NCI-H128 (cell line): ENCODE data around the gene SERPINH1.
"Not testable (repeated sequence)": the region's sequence is repeated elsewhere in the genome, so short reads cannot be mapped to it uniquely, and the experiment has no call there.

Experiments used
- DNase-seq: peaks from one replicate; lab custom pipeline; 2025; ENCODE audit not compliant: unreplicated experiment; lab: John Stamatoyannopoulos, UW

The SERPINH1 gene

DNA sequence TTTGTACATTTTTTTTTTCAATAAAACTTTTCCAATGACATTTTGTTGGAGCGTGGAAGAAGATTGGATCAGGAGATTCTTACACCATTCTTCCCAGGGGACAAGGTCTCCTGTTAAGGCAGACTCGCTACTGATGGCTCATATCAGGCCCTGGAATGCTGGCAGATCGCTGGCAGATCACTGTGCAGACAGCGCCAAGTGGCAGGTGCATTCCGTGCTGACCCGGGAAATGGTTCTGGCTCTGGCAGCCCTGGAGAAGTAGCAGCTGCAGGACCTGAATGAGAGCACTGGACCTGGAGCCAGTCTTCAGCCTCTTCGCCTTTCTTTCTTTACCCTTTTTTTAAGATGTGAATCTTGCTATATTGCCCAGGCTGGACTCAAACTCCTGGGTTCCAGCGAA lies 10.7 kb downstream of the SERPINH1 start:
- DNase-seq = no peak

DNA sequence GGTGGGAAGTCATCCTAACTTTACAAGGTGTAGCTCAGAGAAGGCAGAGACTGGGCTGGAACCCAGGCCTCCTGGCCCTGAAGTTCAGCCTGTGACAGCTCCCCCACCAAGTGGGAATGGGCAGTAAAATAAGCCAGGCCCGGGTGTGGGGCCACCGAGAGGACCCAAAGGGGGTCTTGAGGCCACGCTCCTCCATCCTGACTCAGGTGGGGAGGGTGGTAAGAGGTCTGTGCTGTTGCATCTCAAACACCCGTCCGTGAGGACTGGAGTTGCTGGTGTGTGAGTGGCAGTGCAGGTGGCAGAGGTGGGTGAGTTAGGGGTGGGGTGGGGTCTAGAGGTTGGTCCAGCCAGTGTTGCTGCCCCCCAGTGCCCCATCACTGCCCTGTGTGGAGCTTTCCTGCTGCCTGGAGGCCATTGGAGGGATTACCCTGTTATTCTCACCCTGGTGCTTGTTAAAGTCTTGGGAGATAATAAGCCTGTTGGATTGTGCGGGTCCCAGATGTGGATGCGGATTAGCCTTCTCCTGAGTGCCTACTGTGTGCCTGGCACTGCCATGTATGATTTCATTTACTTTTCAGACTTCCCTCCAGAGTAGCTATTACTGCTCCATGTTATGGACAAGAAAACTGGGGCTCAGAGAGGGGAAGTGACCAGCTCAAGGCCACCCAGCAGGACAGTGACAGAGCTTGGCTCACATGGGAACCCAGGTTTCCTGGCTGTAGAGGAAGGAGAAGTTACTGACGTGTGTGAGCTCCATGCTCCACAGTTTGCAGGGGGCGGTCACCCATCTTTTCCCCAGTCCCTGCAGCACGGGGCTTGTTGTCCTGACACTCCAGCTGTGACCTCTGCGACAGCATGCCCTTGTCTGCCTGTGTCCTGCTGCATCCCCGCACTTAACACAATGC lies 12.9 kb downstream of the SERPINH1 start:
- no peak for DNase-seq

DNA sequence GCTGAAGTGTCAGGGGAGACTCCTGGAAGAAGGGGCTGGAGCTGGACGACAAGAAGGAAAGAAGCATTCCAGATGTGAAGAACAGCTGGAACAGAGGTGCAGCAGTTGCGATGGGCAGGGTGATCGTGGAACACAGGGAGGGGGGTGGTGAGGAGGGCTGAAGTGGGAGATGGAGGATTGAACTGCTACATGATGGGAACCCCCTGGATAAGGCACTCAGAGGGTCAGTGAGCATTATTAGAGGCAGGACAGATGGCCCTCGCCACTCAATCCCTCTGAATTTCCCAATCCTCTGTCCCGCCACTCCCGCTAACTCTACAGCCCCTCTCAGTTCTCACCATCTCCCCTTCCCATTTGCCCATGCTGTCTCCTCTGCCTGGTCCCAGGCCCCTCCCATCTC lies 14.0 kb downstream of the SERPINH1 start:
- no peak for DNase-seq

DNA sequence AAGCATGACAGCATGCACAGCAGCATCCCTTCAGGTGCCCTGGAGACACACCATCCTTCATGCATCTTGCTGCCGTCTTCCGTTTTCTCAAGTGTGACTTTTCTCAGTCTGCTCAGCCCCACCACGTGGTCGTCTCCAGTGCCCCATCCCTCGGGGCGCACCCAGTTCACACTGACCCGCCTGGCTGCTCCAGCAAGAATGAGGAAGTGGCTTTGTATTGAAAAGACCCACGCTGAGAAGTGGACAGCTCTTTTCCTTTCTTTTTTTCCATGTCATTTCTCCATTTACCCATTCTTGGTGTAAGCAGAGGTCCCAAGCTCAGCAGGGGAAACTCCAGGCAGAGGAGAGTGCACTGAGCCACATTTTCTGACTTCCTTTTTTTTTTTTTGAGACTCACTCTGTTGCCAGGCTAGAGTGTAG lies 14.5 kb downstream of the SERPINH1 start:
- no peak for DNase-seq

DNA sequence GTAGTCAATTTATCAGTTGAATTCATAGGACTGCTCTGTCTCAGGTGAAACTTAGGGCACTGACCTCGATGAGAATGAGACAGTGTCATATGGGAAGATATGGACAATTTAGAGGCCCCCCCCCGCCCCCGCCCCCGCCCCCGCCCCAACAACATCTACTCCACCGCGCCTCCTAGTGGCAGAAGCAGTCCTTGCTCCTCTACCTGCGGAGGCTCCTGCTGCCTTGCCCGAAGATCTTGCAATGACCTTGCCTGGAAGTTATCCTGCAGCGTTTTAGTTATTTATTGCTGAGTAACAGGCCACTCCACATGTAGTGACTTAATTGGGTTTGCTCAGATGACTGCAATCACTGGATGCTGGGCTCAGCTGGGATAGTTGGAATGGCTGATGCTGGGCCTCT lies 15.2 kb downstream of the SERPINH1 start:
- DNase-seq = no peak

DNA sequence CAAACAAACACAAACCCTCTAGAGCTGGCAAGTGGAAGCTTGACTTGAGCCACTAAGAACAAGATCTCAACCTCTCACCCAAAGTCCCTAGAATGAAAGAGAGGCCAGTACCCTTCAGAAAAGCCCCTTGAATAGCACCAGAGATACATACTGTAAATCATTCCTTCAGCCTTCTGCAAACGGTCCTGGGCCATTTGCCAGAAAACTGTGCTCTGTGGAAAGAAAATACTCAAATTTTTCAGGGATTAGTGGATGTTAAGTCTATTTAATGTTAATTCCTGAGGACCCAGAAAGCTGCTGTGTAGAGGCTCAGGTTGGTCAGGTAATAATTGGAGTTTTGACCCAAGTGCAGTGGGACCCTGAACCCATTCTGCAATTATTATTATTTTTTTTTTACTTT lies 16.9 kb downstream of the SERPINH1 start:
- no peak for DNase-seq

DNA sequence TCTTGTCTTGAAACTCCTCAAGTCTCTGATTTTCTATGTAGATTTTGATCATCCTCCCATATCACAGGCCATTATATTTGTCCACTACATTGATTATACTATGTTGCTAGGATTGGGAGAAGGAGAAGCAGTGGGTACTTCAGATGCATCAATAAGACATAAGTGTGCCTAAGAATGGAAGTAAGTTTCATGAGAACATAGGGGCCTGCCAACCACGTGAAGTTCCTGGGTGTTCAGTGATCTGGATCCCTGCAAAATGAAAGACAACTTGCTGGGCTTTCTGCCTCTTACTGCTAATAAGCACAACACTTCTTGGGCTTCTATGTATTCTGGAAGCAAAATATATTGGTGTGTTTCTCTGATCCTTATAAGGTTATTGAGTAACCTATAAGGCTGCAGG lies 17.8 kb downstream of the SERPINH1 start:
- no peak for DNase-seq

DNA sequence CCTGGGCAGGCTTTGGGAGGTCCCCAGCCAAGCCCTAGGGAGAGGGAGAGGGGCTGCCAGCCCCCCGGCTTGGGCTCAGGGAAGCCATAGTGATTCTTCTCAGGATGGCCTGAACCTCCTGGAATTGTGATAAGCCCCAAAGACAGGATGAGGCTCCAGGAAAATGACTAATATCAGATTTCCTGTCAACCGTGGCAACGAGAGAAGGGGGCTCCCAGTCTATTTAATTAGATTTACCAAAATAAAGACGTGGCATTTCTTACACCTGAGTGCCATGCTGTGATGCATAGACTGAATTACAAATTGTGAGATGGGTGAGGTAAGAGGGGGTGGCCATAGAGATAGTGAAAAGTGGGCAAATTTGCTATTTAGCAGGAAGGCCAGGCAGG lies 20.4 kb downstream of the SERPINH1 start:
- DNase-seq = no peak

DNA sequence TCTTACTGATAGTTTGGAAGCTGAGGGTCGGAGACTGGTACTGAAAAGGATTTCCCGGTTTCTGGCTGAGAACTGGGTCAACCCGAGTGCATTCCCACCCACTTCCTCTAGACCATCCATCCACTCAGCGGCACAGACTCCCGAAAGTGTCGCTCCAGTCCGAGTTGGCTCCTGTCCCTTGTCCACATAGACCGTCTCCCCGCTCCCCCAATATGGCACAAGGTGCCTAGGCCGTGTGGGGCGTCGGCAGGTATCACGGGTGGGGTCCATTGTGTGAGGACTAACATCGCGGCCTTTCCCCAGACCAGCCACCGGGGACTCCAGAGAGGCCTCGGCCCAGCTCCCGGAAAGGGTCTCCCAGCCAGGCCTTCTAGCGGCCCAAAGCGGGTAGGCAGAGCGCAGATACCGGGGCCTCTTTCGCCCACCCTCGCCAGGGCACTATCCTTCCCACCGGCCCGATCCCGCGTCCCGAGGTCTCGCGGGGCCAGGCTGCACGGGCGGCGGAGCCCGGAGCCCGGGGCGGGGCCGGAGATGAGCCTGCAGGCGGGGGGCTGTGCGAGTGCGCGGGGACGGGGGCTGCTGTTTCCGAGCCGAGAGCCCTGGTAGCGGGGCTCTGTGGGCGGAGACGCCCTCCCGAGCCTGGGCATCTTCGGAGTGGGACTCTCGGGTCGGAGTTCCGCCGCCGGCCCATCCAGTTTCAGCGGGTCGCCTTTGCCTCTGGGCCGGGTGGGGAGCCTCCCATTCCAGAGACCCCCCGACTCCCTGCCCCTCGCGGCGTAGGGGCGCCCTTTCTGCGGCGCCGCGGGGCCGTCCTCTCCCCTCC lies 21.1 kb downstream of the SERPINH1 start:
- peak; percentile 60 for DNase-seq

DNA sequence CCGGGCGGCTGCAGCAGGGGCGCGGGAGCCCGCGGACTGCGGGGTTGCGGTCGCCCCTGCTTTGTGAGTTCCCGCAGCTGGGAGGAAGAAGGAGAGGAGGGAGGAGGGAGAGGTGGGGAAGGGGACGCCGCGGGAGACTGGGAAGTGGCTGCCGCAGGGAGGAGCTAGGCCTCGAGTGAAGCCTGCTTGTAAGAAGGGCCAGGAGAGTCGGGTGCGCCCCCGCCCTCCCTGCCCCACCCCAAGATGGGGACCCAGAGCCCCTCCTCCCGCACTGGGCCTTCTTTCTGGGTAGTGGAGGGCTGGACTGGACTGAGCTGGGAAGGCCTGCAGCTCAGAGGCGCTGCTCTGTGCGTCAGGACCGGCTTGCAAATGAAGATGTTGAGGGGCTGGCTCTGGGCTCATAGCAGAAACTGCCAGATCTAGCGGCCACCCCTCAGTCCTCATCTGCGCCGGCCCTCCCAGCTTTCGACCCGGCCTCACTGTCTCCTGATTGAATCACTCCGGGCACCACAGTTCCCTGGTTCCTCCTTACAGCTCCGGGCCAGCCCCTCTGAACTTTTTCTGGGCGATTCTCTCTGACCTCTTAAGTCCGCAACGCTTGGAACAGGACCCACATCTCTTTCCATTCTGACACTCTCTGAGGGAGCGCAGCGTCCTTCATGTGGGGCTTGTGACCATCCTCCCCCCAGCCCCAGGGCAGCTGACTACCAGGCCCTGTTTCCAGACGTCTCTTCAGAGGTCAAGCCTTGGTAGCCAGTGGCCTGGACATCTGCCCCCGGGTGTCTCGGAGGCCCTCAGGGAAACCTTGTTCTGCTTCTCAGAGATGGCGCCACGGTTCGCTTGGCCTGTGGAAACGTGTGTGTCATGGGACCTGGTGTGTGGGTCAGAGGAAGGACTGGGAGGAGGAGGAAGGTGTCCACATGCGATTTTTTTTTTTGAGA lies 21.9 kb downstream of the SERPINH1 start:
- peak; percentile 27 for DNase-seq

DNA sequence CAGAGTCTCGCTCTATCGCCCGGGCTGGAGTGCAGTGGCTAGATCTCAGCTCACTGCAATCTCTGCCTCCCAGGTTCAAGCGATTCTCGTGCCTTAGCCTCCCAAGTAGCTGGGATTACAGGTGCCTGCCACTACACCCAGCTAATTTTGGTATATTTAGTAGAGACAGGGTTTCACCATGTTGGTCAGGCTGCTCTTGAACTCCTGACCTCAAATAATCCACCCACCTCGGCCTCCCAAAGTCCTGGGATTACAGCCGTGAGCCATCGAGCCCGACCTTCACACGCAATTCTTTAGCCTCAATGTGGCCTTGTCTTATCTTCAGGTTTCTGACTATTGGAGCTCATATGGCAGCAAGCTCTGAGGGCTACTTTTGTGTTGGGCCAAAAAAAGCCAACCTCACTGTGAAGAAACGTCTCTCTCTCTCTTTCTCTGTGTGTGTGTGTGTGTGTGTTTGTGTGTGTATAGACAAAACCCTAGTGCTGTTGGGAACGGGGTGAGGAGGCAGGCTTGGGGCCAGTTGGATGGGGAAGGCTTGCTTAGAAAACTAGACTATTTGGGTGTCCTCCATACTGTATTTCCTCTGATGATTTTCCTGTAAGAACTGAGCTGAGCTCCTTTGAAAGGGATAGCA lies 22.7 kb downstream of the SERPINH1 start:
- DNase-seq = not testable (repeated sequence)

DNA sequence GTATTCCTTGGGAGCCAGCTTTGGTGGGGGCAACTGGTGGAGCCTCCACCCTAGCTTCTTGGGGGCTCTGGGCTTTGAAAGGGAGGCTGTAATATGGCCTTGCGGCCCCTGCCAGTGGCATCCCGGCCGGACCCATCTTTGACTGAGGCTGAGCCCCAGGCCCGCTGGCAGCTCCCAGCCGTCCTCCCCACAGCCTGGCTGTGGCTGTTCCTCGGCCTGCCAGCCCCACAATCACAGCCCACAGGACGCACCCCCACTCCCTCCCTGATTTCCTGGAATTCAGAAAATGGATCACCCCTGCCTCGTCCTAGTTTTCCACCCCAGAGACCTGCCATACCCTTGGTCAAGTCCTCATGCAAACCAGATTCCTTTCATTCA lies 23.2 kb downstream of the SERPINH1 start:
- no peak for DNase-seq

DNA sequence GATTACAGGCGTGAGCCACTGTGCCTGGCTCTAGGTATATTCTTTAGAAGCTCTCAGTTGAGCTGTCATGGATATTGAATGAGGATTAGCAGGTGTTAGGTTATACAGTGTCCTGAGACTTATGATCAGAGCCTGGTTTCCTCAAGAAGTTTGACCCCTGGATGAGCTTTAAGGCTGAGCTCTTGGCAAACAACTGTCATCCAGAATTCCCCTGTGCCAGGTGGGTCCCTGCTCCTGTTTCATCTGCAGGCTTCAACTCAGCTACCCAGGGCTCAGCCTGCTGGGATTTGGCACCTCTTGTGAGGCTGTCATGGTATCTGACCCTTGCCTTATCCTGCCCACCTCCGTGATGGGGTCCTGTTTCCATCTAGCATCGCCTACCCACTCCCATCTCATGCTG lies 24.3 kb downstream of the SERPINH1 start:
- no peak for DNase-seq

DNA sequence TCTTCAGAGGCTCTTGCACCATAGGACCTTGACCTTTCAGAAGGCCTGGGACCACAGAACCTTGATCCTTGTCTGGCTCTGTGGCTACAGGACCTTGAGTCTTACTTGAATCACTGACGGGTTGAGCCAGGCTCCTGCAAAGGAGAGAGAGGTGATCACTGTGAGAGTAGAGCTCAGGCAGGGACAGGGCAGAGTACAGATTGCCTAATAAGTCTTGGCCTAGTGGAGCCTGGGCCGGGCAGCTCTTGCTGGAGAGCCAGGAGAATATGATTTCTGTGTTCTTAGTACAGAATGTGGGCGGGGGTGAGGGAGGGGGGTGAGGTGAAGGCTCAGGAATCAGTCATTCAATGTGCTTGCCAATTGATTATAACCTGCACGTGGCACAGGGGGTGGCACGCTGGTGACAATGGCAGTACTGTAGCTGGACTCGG lies 26.0 kb downstream of the SERPINH1 start:
- DNase-seq = no peak

DNA sequence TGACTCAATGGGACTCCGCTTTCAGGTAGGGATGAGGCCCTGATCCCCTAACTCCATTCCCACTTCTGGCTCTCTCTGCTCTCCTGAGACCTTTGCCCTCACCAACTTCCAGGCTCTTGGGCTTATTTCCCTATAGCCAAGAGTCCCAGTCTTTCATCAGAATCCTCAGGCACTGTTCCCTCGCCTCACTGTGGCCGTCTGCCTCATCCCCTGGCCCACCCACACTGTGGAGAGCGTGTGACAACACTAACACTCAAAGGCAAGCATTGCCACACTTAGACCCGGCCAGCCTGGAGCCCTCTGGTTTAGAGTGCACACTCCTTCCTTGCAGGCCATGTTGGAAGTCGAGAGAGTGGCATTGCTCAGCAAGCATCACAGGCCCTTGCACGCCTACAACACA lies 27.0 kb downstream of the SERPINH1 start:
- DNase-seq = no peak

DNA sequence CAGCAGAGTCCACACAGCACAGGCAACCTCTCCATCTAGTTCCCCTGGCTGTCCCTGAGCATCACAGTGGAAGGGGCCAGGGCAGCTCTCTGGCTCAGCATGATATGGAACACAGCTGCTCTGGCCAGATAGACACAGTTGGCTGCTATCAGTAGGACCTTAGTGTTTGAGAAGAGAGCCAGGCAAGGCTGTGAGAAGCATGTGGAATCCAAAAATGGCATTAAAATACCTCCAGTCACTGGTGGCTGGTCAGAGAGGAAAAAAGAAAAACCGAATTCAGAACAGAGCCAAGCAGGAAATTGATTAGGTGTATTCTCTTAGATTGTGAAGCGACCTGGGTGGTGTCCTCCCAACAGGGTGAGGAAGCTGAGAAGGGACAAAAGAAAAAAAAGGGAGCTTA lies 27.9 kb downstream of the SERPINH1 start:
- no peak for DNase-seq

DNA sequence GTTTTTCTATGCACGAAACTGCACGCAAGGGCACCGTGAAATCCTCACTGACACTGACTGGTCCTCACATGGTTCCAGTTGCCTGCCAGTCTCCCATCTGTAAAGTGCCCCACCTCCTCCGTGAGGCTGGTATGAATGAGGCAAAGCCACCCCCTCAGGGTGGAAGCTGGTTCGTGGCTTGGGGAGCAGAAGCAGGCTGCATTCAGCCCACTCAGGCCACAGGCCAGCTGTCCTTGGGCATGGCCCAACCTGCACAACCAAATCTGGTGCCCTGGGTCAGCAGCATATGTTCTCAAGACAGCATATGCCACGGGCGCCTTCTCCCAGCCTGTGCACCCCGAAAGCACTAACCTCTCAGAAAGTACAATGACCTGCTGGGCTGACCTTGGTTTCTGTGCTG lies 29.3 kb downstream of the SERPINH1 start:
- DNase-seq = no peak

DNA sequence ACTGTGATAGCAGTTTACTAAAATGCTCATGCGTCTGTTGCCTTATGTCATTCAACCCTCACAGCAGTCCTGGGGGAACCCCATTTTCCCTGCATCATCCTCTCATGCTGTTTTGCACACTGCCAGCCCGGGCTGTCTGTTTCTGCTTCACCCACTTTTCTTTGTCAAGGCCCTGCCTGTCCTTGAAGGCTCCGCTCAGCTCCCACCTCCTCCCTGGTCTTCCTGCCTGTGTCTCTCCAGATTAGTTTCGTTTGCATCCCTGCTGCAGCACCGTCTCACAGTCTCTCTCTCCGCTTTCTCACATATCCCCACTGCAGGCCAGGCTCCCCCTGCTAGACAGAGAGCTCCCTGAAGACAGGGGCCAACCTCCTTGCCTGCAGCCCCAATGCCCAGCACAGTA lies 29.9 kb downstream of the SERPINH1 start:
- DNase-seq = no peak

DNA sequence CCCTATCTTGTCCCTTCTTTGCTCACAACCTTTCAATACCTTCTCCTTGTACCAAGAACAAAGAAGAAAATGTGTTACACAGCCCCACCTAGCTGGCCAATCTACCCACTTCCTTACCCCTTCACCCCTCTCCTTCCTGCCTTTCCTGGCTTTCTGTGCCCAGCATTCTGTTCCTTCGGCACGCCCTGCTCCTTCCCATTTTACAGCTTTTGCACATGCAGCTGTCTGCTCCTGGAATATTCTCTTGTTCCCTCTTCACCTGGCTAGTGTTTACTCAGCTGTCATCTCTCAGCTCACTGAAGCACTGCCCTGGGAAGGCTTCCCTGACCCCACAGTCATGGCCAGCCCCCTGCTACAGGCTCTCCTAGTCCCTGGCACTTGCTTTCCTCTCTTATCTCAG lies 30.7 kb downstream of the SERPINH1 start:
- DNase-seq = peak; percentile 28

DNA sequence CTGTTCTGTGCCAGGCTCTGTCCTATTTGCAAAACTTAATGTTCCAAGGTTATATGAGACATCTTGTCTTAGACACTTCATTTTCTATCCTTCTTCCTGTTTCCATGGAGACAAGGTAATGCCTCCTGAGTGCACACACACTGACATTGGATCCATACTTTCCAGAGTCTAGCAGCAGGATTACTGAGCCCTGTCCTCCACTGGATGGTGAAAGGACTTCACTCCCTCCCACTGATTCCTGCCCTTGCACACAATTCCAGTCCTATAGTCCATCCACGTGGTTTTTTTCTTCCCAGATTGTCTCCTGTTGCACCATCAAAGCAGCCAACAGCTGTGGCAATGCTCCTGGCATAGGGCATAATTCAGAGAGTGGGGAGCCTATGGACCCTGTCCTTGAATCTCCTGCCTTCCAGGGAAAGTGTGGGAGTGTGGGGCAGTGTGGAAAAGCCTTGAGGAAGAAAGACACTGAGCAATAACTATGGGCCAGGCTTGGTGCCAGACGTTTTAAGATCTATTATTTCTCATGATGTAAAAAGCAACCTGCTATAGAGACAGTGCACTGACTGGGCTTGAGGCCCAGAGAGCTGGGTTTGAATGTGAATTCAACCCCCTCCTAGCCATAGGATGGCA lies 31.3 kb downstream of the SERPINH1 start:
- no peak for DNase-seq
